PC-3 (cell line): ENCODE results near the gene S100A14. TPM values are rescaled to one million over a fixed set of nuclear protein-coding genes. Genes with fewer than 3 reads are reported as not detected.
A peak's percentile ranks its signal among the peaks of the same experiment; 100 is the strongest.

Source experiments
- ATAC-seq: fragments of 200-7000 bp; cut with Tn5 transposase; 2 replicates; pipeline ENCODE4 v1.9.1; 2020; ENCODE audit warnings: mild to moderate bottlenecking, moderate library complexity
- BruUV-seq: library from RNA; stranded (reverse); fragments of 400-500 nt; replicated peaks from 2 replicates; lab custom pipeline; 2021; lab: Mats Ljungman, UMichigan
- CTCF ChIA-PET: fragments of 300-600 bp; sonication (Branson Sonifier 250); formaldehyde crosslinking; loops from one replicate; lab custom pipeline; 2022; ENCODE audit warnings: antibody characterized with exemption; lab: Charles Lee
- POLR2A ChIA-PET: fragments of 300-600 bp; sonication (Branson Sonifier 250); formaldehyde crosslinking; loops from one replicate; lab custom pipeline; 2022; ENCODE audit warnings: antibody characterized with exemption; ENCODE audit not compliant: unreplicated experiment; lab: Charles Lee
- DNase-seq: peaks from one replicate; pipeline ENCODE4 v3.0.0-alpha.2; 2015
- H2AFZ ChIP-seq: fragments of 300-600 bp; sonication (generic); 2 replicates; pipeline ENCODE4 v1.6.0; 2016; ENCODE audit warnings: antibody characterized with exemption, low read length
- H3F3A ChIP-seq: fragments of 300-600 bp; sonication (generic); one replicate; pipeline ENCODE4 v1.6.0; 2017; ENCODE audit warnings: antibody characterized with exemption, low read length, control low read depth, mild to moderate bottlenecking; ENCODE audit not compliant: unreplicated experiment
- H3K27ac ChIP-seq: fragments of 300-600 bp; sonication (generic); 2 replicates; pipeline ENCODE4 v1.5.1; 2016; ENCODE audit warnings: mild to moderate bottlenecking, low read length
- H3K27me3 ChIP-seq: fragments of 300-600 bp; sonication (generic); 2 replicates; pipeline ENCODE4 v1.6.1; 2016; ENCODE audit warnings: low read length, mixed read lengths
- H3K36me3 ChIP-seq: fragments of 300-600 bp; sonication (generic); 2 replicates; pipeline ENCODE4 v1.6.1; 2016; ENCODE audit warnings: low read depth, mixed run types, low read length, mixed read lengths
- H3K4me1 ChIP-seq: fragments of 300-600 bp; sonication (generic); 2 replicates; pipeline ENCODE4 v1.5.1; 2016; ENCODE audit warnings: low read length; ENCODE audit not compliant: insufficient read depth
- H3K4me2 ChIP-seq: fragments of 300-600 bp; sonication (generic); 2 replicates; pipeline ENCODE4 v1.6.0; 2016; ENCODE audit warnings: low read length
- H3K4me3 ChIP-seq: fragments of 300-600 bp; sonication (generic); 2 replicates; pipeline ENCODE4 v1.5.1; 2016; ENCODE audit warnings: mild to moderate bottlenecking, low read length, mixed read lengths
- H3K79me2 ChIP-seq: fragments of 300-600 bp; sonication (generic); 2 replicates; pipeline ENCODE4 v1.6.1; 2017; ENCODE audit warnings: low read length, mixed read lengths
- H3K9ac ChIP-seq: fragments of 300-600 bp; sonication (generic); 2 replicates; pipeline ENCODE4 v1.6.0; 2016; ENCODE audit warnings: mild to moderate bottlenecking, low read length
- H3K9me2 ChIP-seq: fragments of 300-600 bp; sonication (generic); replicated peaks from 2 replicates; pipeline ENCODE4 v1.6.1; 2016; ENCODE audit warnings: mixed run types, low read length, mixed read lengths
- H3K9me3 ChIP-seq: fragments of 300-600 bp; sonication (generic); 2 replicates; pipeline ENCODE4 v1.6.1; 2016; ENCODE audit warnings: low read length, mixed read lengths
- H4K20me1 ChIP-seq: fragments of 300-600 bp; sonication (generic); 2 replicates; pipeline ENCODE4 v1.6.1; 2016; ENCODE audit warnings: low read length, mixed read lengths
- CTCF ChIP-seq: fragments of 300-600 bp; sonication (generic); conservative IDR thresholded peaks from 2 replicates; pipeline ENCODE4 v1.5.1; 2017; ENCODE audit warnings: antibody characterized with exemption, low read depth, mild to moderate bottlenecking, low read length
- EZH2 ChIP-seq: fragments of 300-600 bp; sonication (generic); IDR thresholded peaks from one replicate; pipeline ENCODE4 v1.6.1; 2017; ENCODE audit warnings: antibody characterized with exemption, mild to moderate bottlenecking, low read length; ENCODE audit not compliant: unreplicated experiment
- EZH2phosphoT487 ChIP-seq: fragments of 300-600 bp; sonication (generic); IDR thresholded peaks from 2 replicates; pipeline ENCODE4 v1.6.1; 2018; ENCODE audit warnings: mild to moderate bottlenecking, antibody characterized with exemption, low read length, borderline replicate concordance
- intact Hi-C: fragments of 100-400 bp; cut with micrococcal nuclease; formaldehyde crosslinking; loops from 2 replicates; pipeline ENCODE4 v1.9.0; 2023
- total RNA-seq: library from RNA; depleted of rRNA; stranded (reverse); fragments of >200 nt; gene quantifications from 2 replicates; pipeline ENCODE4 v1.2.3, GENCODE V29; 2014; rRNA removed

Gene S100A14
- total RNA-seq, 1 experiment from 2014 or later, result 462 TPM

- peaks cover 60% of the 10 kb centered on the region for H3K4me1 ChIP-seq
- H3K9me3 ChIP-seq, result no peaks in the 10 kb centered on the region
- H3K79me2 ChIP-seq, result peaks cover 38% of the 10 kb centered on the region
- H3K27me3 ChIP-seq, result no peaks in the 10 kb centered on the region
- DNase-seq (peak; percentile 99), ATAC-seq (peak; percentile 66)
- ChIA-PET POLR2A (interaction anchor here (0.6 to 2.1 kb wide), 19 partner anchors 9 to 345 kb away, joined by 3 to 35 read pairs (median 7); partner anchors contain the start of genes S100A13, S100A16, S100A4 and S100A5), CTCF (interaction anchor here (0.5 to 2.1 kb wide), 7 partner anchors 22 to 120 kb away, joined by 3 to 25 read pairs (median 4); partner anchors contain the start of genes CHTOP, S100A13 and S100A6)
- peak overlapping the region; percentile 100 for H3K27ac ChIP-seq
- no peaks in the 10 kb centered on the region for H3K9me2 ChIP-seq
- BruUV-seq, result TSS peak; percentile 73
- peak overlapping the region; percentile 73 for H3K4me2 ChIP-seq
- no peaks in the 10 kb centered on the region for H4K20me1 ChIP-seq
- TF ChIP-seq CTCF (no peak), EZH2phosphoT487 (no peak), EZH2 (no peak)
- no peaks in the 10 kb centered on the region for H3K36me3 ChIP-seq
- peaks cover 8% of the 10 kb centered on the region for H3F3A ChIP-seq
- H3K4me3 ChIP-seq, result peak overlapping the region; percentile 42
- intact Hi-C loops, result loop anchor here (1.0 kb wide), 2 partner anchors 21 to 43 kb away; partner anchors contain the start of gene S100A4
- no peak overlapping the region for H2AFZ ChIP-seq
- H3K9ac ChIP-seq, result peak overlapping the region; percentile 94
Measured at GRCh38 chr1:153566414-153567371, 49.4 kb downstream of the S100A14 start.

- intact Hi-C loops, result loop anchor here (1.0 kb wide), 2 partner anchors 20 to 44 kb away; partner anchors contain the start of gene S100A4
- ATAC-seq, result peak; percentile 49
- peak within 1 kb of the TSS; percentile 54 for H3K4me3 ChIP-seq
Measured at GRCh38 chr1:153565529-153566374, 50.4 kb downstream of the S100A14 start, which contains the start of gene S100A2. S100A2 (minus strand) TSS chr1:153565844; CDS start chr1:153563877, 1,967 bp downstream.

More at GRCh38 chr1:153565529-153566374, 50.4 kb downstream of the S100A14 start, which contains the start of gene S100A2:
- Histone ChIP-seq H3K9me2 (no peaks in the 10 kb centered on the region), H3K4me2 (peak within 1 kb of the TSS; percentile 84), H3K27ac (peak within 1 kb of the TSS; percentile 100), H3K27me3 (no peaks in the 10 kb centered on the region), H4K20me1 (no peaks in the 10 kb centered on the region), H2AFZ (0 out of 2 replicates have a peak within 1 kb of the TSS, but pooled peaks have one; percentile 10), H3K9ac (peak within 1 kb of the TSS; percentile 94), H3K36me3 (no peaks in the 10 kb centered on the region), H3K9me3 (no peaks in the 10 kb centered on the region), H3K4me1 (peaks cover 63% of the 10 kb centered on the region), H3K79me2 (peaks cover 38% of the 10 kb centered on the region), H3F3A (peaks cover 8% of the 10 kb centered on the region)
- ChIA-PET CTCF (interaction anchor here (0.8 to 2.1 kb wide), 6 partner anchors 21 to 68 kb away, joined by 3 to 25 read pairs (median 5); partner anchors contain the start of genes CHTOP, S100A13 and S100A6), POLR2A (interaction anchor here (0.6 to 2.1 kb wide), 16 partner anchors 8 to 515 kb away, joined by 3 to 35 read pairs (median 8); partner anchors contain the start of genes S100A13, S100A16, S100A4 and S100A5)
- no TSS peak for BruUV-seq
- DNase-seq, result peak; percentile 98
- TF ChIP-seq EZH2 (no peak), EZH2phosphoT487 (no peak), CTCF (no peak)

Other genes with a start within 250 kb of the S100A14 start
- gene S100A12, start 240.7 kb downstream of the S100A14 start, total RNA-seq, result not detected in 2 replicates
- gene S100A8, start 225.3 kb downstream of the S100A14 start, total RNA-seq, result 0.29 TPM in 1 of 2 replicates, not detected in the other
- gene S100A7A, start 199.8 kb downstream of the S100A14 start, total RNA-seq, result not detected in 2 replicates
- gene S100A7, start 155.7 kb downstream of the S100A14 start, total RNA-seq, result not detected in 2 replicates
- gene S100A6, start 80.3 kb downstream of the S100A14 start, total RNA-seq, result 1,818 and 2,572 TPM in 2 replicates
- gene S100A5, start 75.4 kb downstream of the S100A14 start, total RNA-seq, result 2.5 and 6.3 TPM in 2 replicates
- gene S100A4, start 70.5 kb downstream of the S100A14 start, total RNA-seq, result 32.2 and 55.8 TPM in 2 replicates
- 4.6 and 7.9 TPM in 2 replicates for gene S100A3, start 67.1 kb downstream of the S100A14 start, total RNA-seq
- gene S100A2, start 50.5 kb downstream of the S100A14 start, total RNA-seq, result 358 and 373 TPM in 2 replicates
- gene S100A16, start 3.2 kb downstream of the S100A14 start, total RNA-seq, result 1,254 and 1,288 TPM in 2 replicates
- gene S100A13, start 11.2 kb upstream of the S100A14 start, total RNA-seq, result 307 and 350 TPM in 2 replicates
- gene S100A1, start 12.1 kb upstream of the S100A14 start, total RNA-seq, result 0.29 TPM in 1 of 2 replicates, not detected in the other
- 101 and 112 TPM in 2 replicates for gene CHTOP, start 17.7 kb upstream of the S100A14 start, total RNA-seq
- gene SNAPIN, start 42.4 kb upstream of the S100A14 start, total RNA-seq, result 46.4 and 82.0 TPM in 2 replicates
- gene ILF2, start 54.7 kb upstream of the S100A14 start, total RNA-seq, result 398 and 439 TPM in 2 replicates
- gene NPR1, start 62.4 kb upstream of the S100A14 start, total RNA-seq, result 0.46 and 0.84 TPM in 2 replicates
- gene INTS3, start 111.7 kb upstream of the S100A14 start, total RNA-seq, result 46.5 and 57.4 TPM in 2 replicates
- gene SLC27A3, start 159.1 kb upstream of the S100A14 start, total RNA-seq, result 6.3 and 9.2 TPM in 2 replicates